ENCODE results near the gene LRRC63. TPM values are rescaled to one million over a fixed set of nuclear protein-coding genes. Genes with fewer than 3 reads are reported as not detected.
A peak's percentile ranks its signal among the peaks of the same experiment; 100 is the strongest.

LRRC63 gene
- total and polyA plus RNA-seq, 9 of the 15 experiments (the other 6 are each of a cell fraction or from before 2014, with no cell fraction given) = 0.07 to 0.41 (median 0.24) TPM; not detected in 1

GRCh38 chr13:46211116-46211482 lies 629 bp upstream of the LRRC63 start (continued):
- TF ChIP-seq, protein P1, sequence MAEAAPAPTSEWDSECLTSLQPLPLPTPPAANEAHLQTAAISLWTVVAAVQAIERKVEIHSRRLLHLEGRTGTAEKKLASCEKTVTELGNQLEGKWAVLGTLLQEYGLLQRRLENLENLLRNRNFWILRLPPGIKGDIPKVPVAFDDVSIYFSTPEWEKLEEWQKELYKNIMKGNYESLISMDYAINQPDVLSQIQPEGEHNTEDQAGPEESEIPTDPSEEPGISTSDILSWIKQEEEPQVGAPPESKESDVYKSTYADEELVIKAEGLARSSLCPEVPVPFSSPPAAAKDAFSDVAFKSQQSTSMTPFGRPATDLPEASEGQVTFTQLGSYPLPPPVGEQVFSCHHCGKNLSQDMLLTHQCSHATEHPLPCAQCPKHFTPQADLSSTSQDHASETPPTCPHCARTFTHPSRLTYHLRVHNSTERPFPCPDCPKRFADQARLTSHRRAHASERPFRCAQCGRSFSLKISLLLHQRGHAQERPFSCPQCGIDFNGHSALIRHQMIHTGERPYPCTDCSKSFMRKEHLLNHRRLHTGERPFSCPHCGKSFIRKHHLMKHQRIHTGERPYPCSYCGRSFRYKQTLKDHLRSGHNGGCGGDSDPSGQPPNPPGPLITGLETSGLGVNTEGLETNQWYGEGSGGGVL (CRISPR knock-in tag; IDR thresholded peaks at IDR 0.05) = no peak
- no peak for TF ChIP-seq BRD4 (IDR thresholded peaks at IDR 0.05)
- TF ChIP-seq TCF3 (CRISPR knock-in tag; IDR thresholded peaks at IDR 0.05) = peak; percentile 51; the same call in 1 of the 2 replicates
- no peak for TF ChIP-seq ZNF436 (CRISPR knock-in tag; IDR thresholded peaks at IDR 0.05)
- TF ChIP-seq TAF7 (tag; IDR thresholded peaks at IDR 0.05) = no peak
- no peak for TF ChIP-seq FOXJ3 (CRISPR knock-in tag; IDR thresholded peaks at IDR 0.05)
- no peak for TF ChIP-seq TRIM28 (IDR thresholded peaks at IDR 0.05)
- no peak for TF ChIP-seq PTTG1 (tag; IDR thresholded peaks at IDR 0.05; ENCODE audit: low read depth)
- TF ChIP-seq FIP1L1 (IDR thresholded peaks at IDR 0.05; ENCODE audit: low read depth, low read length, poor library complexity, severe bottlenecking) = no peak
- no peak for TF ChIP-seq TAF15 (IDR thresholded peaks at IDR 0.05; ENCODE audit: low read depth, low read length)
- TF ChIP-seq, protein P2, sequence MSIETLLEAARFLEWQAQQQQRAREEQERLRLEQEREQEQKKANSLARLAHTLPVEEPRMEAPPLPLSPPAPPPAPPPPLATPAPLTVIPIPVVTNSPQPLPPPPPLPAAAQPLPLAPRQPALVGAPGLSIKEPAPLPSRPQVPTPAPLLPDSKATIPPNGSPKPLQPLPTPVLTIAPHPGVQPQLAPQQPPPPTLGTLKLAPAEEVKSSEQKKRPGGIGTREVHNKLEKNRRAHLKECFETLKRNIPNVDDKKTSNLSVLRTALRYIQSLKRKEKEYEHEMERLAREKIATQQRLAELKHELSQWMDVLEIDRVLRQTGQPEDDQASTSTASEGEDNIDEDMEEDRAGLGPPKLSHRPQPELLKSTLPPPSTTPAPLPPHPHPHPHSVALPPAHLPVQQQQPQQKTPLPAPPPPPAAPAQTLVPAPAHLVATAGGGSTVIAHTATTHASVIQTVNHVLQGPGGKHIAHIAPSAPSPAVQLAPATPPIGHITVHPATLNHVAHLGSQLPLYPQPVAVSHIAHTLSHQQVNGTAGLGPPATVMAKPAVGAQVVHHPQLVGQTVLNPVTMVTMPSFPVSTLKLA (conservative IDR thresholded peaks at IDR 0.05) = peak; percentile 34 to 58
- TF ChIP-seq TSC22D4 (tag; IDR thresholded peaks at IDR 0.05) = no peak
- no peak for TF ChIP-seq ZNF121 (CRISPR knock-in tag; conservative IDR thresholded peaks at IDR 0.05)
- no peak for TF ChIP-seq ZNF24 (IDR thresholded peaks at IDR 0.05)
- no peak for TF ChIP-seq RNF219 (CRISPR knock-in tag; IDR thresholded peaks at IDR 0.05)
- TF ChIP-seq PURB (CRISPR knock-in tag; IDR thresholded peaks at IDR 0.05; ENCODE audit: low read depth) = no peak
- TF ChIP-seq, protein P3, sequence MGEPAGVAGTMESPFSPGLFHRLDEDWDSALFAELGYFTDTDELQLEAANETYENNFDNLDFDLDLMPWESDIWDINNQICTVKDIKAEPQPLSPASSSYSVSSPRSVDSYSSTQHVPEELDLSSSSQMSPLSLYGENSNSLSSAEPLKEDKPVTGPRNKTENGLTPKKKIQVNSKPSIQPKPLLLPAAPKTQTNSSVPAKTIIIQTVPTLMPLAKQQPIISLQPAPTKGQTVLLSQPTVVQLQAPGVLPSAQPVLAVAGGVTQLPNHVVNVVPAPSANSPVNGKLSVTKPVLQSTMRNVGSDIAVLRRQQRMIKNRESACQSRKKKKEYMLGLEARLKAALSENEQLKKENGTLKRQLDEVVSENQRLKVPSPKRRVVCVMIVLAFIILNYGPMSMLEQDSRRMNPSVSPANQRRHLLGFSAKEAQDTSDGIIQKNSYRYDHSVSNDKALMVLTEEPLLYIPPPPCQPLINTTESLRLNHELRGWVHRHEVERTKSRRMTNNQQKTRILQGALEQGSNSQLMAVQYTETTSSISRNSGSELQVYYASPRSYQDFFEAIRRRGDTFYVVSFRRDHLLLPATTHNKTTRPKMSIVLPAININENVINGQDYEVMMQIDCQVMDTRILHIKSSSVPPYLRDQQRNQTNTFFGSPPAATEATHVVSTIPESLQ (CRISPR knock-in tag; IDR thresholded peaks at IDR 0.05) = no peak
- no peak for TF ChIP-seq TSHZ1 (CRISPR knock-in tag; IDR thresholded peaks at IDR 0.05)

Data from K562 (cell line).